ENCODE results near the gene SAMD13. TPM values are rescaled to one million over a fixed set of nuclear protein-coding genes. Genes with fewer than 3 reads are reported as not detected.
"Not testable (repeated sequence)": the region's sequence is repeated elsewhere in the genome, so short reads cannot be mapped to it uniquely, and the experiment has no call there.

Gene SAMD13
- polyA plus RNA-seq, 6 donors from 2014 or later = 0.53 to 0.70 (median 0.55) TPM; not detected in 3

- H3K4me3 Mint-ChIP-seq = no peak overlapping the region
- DNase-seq (no peak), ATAC-seq (ENCODE audit: low read depth in 2 of 2) (no peak)
- peaks cover 16 to 22% (median 21%) of the 10 kb centered on the region in 3 donors for H3K4me1 Mint-ChIP-seq
- no peaks in the 10 kb centered on the region for H3K36me3 Mint-ChIP-seq
- H3K27me3 Mint-ChIP-seq = no peaks in the 10 kb centered on the region
- H3K27ac Mint-ChIP-seq = no peak overlapping the region
- H3K9me3 Mint-ChIP-seq = no peaks in the 10 kb centered on the region
Observed at GRCh38 chr1:84268346-84268745, 33.2 kb upstream of the SAMD13 start.

GRCh38 chr1:84269306-84269705 lies 32.2 kb upstream of the SAMD13 start:
- Mint-ChIP-seq H3K9me3 (peaks cover 0 to 2% (median 0%) of the 10 kb centered on the region in 7 donors), H3K27me3 (no peaks in the 10 kb centered on the region), H3K4me1 (peaks cover 16 to 22% (median 21%) of the 10 kb centered on the region in 3 donors), H3K36me3 (no peaks in the 10 kb centered on the region), H3K27ac (no peak overlapping the region), H3K4me3 (no peak overlapping the region)
- DNase-seq (no peak), ATAC-seq (ENCODE audit: low read depth in 2 of 2) (no peak)

- ATAC-seq (ENCODE audit: low read depth in 2 of 2) (peak; percentile 95 to 96), DNase-seq (peak; percentile 33)
- Mint-ChIP-seq H3K4me3 (peak overlapping the region in 7 of 8 donors; percentile 45 to 84 (median 55)), H3K27ac (peak overlapping the region in 5 of 6 donors; percentile 2 to 91 (median 26)), H3K4me1 (peaks cover 16 to 22% (median 21%) of the 10 kb centered on the region in 3 donors), H3K27me3 (no peaks in the 10 kb centered on the region), H3K36me3 (no peaks in the 10 kb centered on the region), H3K9me3 (peaks cover 0 to 2% (median 0%) of the 10 kb centered on the region in 7 donors)
Observed at GRCh38 chr1:84271441-84272151, 29.9 kb upstream of the SAMD13 start.

GRCh38 chr1:84272401-84272800 lies 29.1 kb upstream of the SAMD13 start:
- DNase-seq (no peak), ATAC-seq (ENCODE audit: low read depth in 2 of 2) (no peak)
- Mint-ChIP-seq H3K27me3 (no peaks in the 10 kb centered on the region), H3K4me3 (peak overlapping the region in 2 of 8 donors; percentile 3 to 21), H3K27ac (peak overlapping the region in 2 of 6 donors; percentile 11 to 67), H3K36me3 (no peaks in the 10 kb centered on the region), H3K4me1 (peaks cover 16 to 22% (median 21%) of the 10 kb centered on the region in 3 donors), H3K9me3 (peaks cover 0 to 2% (median 0%) of the 10 kb centered on the region in 7 donors)

- no peak for ATAC-seq (ENCODE audit: low read depth in 2 of 2)
- Mint-ChIP-seq H3K9me3 (peaks cover 0 to 2% (median 0%) of the 10 kb centered on the region in 7 donors), H3K36me3 (peaks cover 0 to under 1% of the 10 kb centered on the region in 2 donors), H3K27me3 (peaks cover 0 to 2% (median 0%) of the 10 kb centered on the region in 3 donors), H3K4me1 (peaks cover under 1 to 7% (median 3%) of the 10 kb centered on the region in 3 donors), H3K27ac (no peak overlapping the region), H3K4me3 (no peak overlapping the region)
- DNase-seq = no peak
Observed at GRCh38 chr1:84277343-84278059, 24.0 kb upstream of the SAMD13 start.

- DNase-seq = no peak
- Mint-ChIP-seq H3K36me3 (peaks cover 0 to 8% of the 10 kb centered on the region in 2 donors), H3K27me3 (peaks cover 0 to 10% (median 0%) of the 10 kb centered on the region in 3 donors), H3K9me3 (peaks cover 0 to 4% (median 3%) of the 10 kb centered on the region in 7 donors), H3K4me1 (no peaks in the 10 kb centered on the region), H3K27ac (no peak overlapping the region), H3K4me3 (no peak overlapping the region)
- ATAC-seq (ENCODE audit: low read depth in 2 of 2) = no peak
Observed at GRCh38 chr1:84278905-84279304, 22.6 kb upstream of the SAMD13 start.

GRCh38 chr1:84280912-84281311 lies 20.6 kb upstream of the SAMD13 start:
- H3K4me3 Mint-ChIP-seq = no peak overlapping the region
- DNase-seq (no peak), ATAC-seq (ENCODE audit: low read depth in 2 of 2) (no peak)
- H3K4me1 Mint-ChIP-seq = no peaks in the 10 kb centered on the region
- H3K27ac Mint-ChIP-seq = no peak overlapping the region
- peaks cover 0 to 26% (median 6%) of the 10 kb centered on the region in 3 donors for H3K27me3 Mint-ChIP-seq
- H3K9me3 Mint-ChIP-seq = peaks cover 0 to 8% (median 5%) of the 10 kb centered on the region in 7 donors
- peaks cover 0 to 12% of the 10 kb centered on the region in 2 donors for H3K36me3 Mint-ChIP-seq

- no peak overlapping the region for H3K27ac Mint-ChIP-seq
- ATAC-seq (ENCODE audit: low read depth in 2 of 2) (no peak), DNase-seq (no peak)
- H3K36me3 Mint-ChIP-seq = peaks cover 8 to 25% of the 10 kb centered on the region in 2 donors
- peaks cover 0 to 32% (median 6%) of the 10 kb centered on the region in 3 donors for H3K27me3 Mint-ChIP-seq
- no peak overlapping the region for H3K4me3 Mint-ChIP-seq
- H3K9me3 Mint-ChIP-seq = peaks cover 10 to 27% (median 21%) of the 10 kb centered on the region in 7 donors
- no peaks in the 10 kb centered on the region for H3K4me1 Mint-ChIP-seq
Observed at GRCh38 chr1:84282780-84283333, 18.7 kb upstream of the SAMD13 start.

GRCh38 chr1:84283381-84283780 lies 18.1 kb upstream of the SAMD13 start:
- ATAC-seq (ENCODE audit: low read depth in 2 of 2) (no peak), DNase-seq (no peak)
- no peak overlapping the region for H3K4me3 Mint-ChIP-seq
- H3K4me1 Mint-ChIP-seq = no peaks in the 10 kb centered on the region
- H3K27ac Mint-ChIP-seq = no peak overlapping the region
- peaks cover 10 to 30% (median 23%) of the 10 kb centered on the region in 7 donors for H3K9me3 Mint-ChIP-seq
- H3K36me3 Mint-ChIP-seq = peaks cover 8 to 25% of the 10 kb centered on the region in 2 donors
- peaks cover 0 to 32% (median 6%) of the 10 kb centered on the region in 3 donors for H3K27me3 Mint-ChIP-seq

GRCh38 chr1:84286071-84286470 lies 15.4 kb upstream of the SAMD13 start:
- Mint-ChIP-seq H3K36me3 (peaks cover 15 to 36% of the 10 kb centered on the region in 2 donors), H3K27ac (peak overlapping the region in 1 of 6 donors; percentile 44), H3K4me3 (no peak overlapping the region), H3K4me1 (no peaks in the 10 kb centered on the region), H3K27me3 (peaks cover 4 to 32% (median 6%) of the 10 kb centered on the region in 3 donors), H3K9me3 (peaks cover 14 to 44% (median 31%) of the 10 kb centered on the region in 7 donors)
- no peak for ATAC-seq (ENCODE audit: low read depth in 2 of 2)
- DNase-seq = no peak

- ATAC-seq (ENCODE audit: low read depth in 2 of 2); DNase-seq; H3K4me1 Mint-ChIP-seq; H3K4me3 Mint-ChIP-seq; H3K27ac Mint-ChIP-seq: not testable (repeated sequence)
- peaks cover 14 to 44% (median 34%) of the 10 kb centered on the region in 7 donors for H3K9me3 Mint-ChIP-seq
- H3K27me3 Mint-ChIP-seq = peaks cover 4 to 41% (median 12%) of the 10 kb centered on the region in 3 donors
- H3K36me3 Mint-ChIP-seq = peaks cover 15 to 36% of the 10 kb centered on the region in 2 donors
Observed at GRCh38 chr1:84287389-84287788, 14.1 kb upstream of the SAMD13 start.

- no peaks in the 10 kb centered on the region for H3K4me1 Mint-ChIP-seq
- ATAC-seq (ENCODE audit: low read depth in 2 of 2) = no peak
Observed at GRCh38 chr1:84289169-84289785, 12.2 kb upstream of the SAMD13 start.

More at GRCh38 chr1:84289169-84289785, 12.2 kb upstream of the SAMD13 start:
- no peak overlapping the region for H3K27ac Mint-ChIP-seq
- peaks cover 7 to 31% (median 12%) of the 10 kb centered on the region in 3 donors for H3K27me3 Mint-ChIP-seq
- no peak for DNase-seq
- peaks cover 15 to 32% of the 10 kb centered on the region in 2 donors for H3K36me3 Mint-ChIP-seq
- H3K4me3 Mint-ChIP-seq = no peak overlapping the region
- H3K9me3 Mint-ChIP-seq = peaks cover 11 to 44% (median 34%) of the 10 kb centered on the region in 7 donors

Data from naive B cell (primary cell).